GF-D8 (cell line): Measurements from ENCODE around the gene TMEM19.
"Not testable (repeated sequence)": the region's sequence is repeated elsewhere in the genome, so short reads cannot be mapped to it uniquely, and the experiment has no call there.

Experiments used
- DNase-seq: peaks from one replicate; lab custom pipeline; 2025; lab: John Stamatoyannopoulos, UW

Gene TMEM19

DNA sequence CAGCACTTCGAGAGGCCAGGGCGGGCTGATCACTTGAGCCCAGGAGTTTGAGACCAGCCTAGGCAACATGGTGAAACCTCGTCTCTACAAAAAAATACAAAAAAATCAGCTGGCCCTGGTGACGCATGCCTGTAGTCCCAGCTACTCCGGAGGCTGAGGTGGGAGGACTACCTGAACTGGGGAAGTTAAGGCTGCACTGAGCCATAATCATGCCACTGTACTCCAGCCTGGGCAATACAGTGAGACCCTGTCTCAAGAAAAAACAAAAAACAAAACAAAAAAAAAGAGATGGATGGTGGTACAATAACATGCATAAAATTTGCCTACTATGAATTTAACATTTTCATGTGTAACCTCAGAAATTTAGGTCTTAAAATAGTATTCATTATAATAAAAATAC, 19.6 kb upstream of the TMEM19 start:
- no peak for DNase-seq

DNA sequence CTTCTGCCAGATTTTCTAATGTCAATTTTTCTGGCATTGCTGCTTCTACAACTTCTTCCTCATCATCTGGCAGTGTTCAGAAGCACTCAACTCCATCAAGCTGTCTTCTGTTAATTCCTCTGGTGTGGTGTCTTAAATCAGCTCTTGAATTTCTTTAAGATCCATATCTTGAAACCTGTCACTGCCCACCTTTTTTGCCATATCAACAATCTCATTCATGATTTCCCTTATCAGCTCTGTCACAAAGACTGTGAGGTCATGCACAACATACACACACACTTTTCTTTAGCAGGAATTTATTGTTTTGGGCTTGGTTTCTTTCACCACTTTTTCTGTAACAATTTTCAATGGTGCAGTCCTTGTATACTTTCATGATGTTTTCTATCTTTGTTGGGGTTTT, 14.6 kb upstream of the TMEM19 start:
- no peak for DNase-seq

DNA sequence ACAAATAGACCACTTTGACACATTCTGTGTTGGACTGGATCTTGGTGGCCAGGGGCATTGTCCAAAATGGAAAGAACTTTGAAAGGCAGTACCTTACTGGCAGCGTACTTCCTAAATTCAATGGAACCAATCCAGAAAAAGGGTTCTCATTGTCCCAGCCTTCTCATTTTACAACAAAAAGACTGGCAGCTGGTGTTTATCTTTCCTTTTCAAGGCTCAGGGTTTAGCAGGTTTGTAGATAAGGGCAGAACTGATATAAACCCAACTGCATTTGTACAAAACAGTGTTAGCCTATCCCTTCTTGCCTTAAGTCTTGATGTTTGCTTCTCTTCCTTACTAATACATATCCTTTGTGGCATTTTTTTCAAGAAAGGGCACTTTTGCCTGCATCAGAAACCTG, 14.1 kb upstream of the TMEM19 start:
- DNase-seq, result no peak

DNA sequence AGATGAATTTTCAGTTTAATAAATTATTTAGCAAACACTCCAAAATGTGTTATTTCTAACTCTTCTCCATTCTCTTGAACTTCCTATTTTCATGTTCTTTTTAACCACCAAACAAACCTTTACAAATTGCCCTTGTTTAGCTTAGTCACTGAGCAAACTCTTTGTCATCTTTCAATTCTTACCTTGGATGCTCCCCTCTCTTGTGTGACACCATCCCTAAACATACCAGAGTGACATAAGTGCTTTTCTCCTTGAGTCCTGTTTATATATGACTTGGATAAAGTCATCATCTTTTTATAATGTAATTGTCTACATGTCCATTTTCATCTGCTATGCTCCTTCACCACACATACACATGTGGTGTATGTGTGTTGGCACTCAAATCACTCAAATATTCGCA, 3.4 kb upstream of the TMEM19 start:
- DNase-seq, result no peak

DNA sequence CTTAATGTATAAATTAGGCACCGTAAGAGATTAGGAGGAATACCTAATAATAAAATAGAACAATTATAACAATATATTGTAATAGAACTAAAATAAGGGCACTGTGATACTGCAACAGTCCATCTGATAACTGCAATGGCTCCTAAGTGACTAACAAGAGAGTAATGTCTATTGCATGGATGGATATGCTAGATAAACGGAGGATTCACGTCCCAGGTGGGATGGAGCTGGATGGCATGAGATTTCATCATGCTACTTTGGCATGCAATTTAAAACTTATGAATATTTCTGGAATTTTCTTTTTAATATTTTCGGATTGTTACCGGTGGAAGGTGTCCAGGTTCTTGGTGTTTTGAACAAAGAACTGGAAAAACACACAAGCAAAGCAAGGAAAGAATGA, 2.2 kb upstream of the TMEM19 start:
- DNase-seq, result no peak

DNA sequence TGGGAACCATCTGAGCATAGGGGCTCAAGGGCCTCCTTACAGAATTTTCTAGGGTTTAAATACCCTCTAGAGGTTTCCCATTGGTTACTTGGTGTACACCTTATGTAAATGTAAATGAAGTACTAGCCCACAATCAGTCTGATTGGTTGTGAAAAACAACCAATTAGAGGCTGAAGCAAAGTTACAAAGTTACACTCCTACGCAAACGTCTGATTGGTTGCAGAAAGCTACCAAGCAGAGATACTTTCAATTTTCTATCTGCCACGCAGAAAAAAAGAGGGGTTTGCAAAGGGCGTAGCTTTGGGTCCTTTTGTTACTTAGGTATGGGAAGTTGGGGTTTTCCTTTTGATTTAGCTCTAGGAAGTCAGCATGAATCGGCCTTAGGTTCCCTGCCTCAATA, 1.8 kb upstream of the TMEM19 start:
- DNase-seq, result no peak

DNA sequence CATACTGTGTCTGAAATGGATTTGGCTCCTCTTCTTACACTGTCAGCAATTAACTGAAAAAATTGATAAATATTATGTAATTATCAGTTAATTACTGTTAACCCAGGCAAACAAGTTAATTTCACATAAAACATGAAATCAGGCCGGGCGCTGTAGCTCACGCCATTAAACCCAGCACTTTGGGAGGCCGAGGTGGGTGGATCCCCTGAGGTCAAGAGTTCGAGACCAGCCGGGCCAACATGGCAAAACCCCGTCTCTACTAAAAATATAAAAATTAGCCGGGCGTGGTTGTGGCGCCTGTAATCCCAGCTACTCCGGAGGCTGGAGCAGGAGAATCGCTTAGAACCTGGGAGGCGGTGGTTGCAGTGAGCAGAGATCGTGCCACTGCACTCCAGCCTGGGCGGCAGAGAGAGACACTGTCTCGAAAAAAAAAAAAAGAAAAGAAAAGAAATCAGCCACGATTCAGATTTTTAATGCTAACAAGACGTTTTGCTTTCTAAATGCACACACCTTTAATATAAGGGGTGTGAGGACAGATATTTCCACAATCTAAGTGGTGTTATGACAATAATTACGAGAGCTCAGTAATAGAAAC, 473 bp upstream of the TMEM19 start:
- no peak for DNase-seq

DNA sequence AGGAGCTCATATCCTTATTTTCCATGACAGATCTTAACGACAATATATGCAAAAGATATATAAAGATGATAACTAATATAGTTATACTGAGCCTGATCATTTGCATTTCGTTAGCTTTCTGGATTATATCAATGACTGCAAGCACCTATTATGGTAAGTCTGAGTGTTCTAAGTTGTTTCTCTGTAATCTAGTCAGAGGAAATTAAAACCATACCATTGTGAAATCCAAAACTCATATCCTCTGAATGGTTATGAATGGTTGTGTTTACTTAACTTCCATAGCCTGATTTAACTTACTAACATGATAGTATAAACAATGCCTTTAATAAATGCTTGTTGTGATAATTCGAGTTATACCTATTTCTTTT, 760 bp downstream of the TMEM19 start:
- DNase-seq, result no peak

DNA sequence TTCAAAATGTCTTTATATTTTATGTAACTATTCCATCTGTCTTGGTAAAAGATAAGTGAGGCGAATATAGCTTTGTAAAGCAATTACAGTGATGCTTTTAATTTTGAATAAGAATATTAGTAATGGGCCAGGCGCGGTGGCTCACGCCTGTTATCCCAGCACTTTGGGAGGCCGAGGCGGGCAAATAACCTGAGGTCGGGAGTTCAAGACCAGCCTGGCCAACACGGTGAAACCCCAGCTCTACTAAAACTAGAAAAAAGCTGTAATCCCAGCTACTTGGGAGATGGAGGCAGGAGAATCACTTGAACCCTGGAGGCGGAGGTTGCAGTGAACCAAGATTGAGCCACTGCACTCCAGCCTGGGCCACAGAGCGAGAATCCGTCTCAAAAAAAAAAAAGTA, 1.3 kb downstream of the TMEM19 start:
- not testable (repeated sequence) for DNase-seq

DNA sequence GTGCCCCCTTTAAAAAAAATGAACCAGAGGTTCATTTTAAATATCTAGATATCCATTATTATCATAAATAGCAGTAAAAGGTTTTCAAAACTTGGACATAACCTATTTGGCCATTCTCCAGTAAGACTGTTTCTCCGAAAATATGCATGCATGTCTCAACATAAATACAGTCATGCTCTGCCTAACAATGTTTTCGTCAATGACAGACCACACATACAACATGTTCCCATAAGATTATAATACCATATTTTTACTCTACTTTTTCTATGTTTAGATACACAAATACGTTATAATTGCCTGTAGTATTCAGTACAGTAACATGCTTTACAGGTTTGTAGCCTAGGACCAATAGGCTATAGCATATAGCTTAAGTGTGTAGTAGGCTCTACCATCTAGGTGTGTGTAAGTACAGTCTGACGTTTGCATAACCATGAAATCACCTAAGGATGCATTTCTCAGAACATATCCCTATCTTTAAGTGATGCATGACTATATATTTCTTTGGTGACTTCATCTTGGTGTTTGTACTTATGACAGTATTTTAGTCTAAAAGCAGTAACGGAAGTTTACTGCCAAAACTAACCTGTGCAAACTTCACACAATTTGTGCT, 3.2 kb downstream of the TMEM19 start:
- no peak for DNase-seq

DNA sequence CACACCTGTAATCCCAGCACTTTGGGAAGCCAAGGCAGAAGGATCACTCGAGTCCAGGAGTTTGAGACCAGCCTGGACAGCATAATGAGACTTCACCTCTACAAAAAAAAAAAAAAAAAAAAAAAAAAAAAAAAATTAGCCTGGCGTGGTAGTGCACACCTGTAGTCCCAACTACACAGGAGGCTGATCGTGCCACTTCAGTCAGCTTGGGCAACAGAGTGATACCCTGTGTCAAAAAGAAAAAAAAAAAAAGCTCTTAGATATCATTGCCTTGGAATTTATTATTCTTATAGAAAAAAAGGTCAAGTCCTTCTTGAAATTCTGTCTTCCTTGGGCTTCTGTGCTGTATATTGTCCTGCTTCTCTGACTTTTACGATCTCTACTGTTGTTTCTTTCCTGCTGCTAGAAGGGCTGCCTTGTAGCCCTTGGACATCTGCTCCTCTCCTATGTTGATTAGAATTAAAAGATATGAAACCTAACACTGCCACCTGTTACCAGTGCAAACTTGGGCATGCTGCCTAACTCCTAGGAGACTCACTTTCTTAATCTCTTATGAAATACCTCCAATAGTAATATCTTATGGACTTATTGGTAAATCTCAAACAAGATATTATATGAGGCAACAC, 5.7 kb downstream of the TMEM19 start:
- DNase-seq, result no peak

DNA sequence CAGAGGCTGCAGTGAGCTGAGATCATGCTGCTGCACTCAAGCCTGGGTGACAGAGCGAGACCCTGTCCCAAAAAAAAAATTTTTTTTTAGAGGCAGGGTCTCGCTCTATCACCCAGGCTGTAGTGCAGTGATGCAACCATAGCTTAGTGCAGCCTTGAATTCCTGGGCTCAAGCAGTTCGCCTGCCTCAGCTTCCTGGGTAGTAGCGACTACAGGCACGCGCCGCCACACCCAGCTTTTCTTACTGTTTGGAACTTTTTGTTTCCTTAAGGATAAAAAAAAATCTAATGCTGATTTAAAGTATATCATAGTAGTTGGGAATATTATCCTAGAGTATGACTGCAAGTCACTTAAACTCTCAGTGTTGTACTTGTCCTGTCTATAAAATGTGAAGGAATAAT, 7.2 kb downstream of the TMEM19 start:
- no peak for DNase-seq

DNA sequence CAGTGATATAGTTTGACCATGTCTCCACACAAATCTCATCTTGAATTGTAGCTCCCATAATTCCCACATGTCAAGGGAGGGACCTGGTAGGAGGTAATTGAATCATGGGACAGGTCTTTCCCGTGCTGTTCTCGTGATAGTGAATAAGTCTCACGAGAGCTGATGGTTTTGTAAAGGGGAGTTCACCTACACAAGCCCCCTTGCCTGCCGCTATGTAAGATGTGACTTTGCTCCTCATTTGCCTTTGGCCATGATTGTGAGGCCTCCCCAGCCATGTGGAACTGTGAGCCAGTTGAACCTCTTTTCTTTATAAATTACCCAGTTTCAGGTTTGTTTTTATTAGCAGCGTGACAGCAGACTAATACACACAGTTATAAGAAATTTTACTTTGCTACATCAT, 7.8 kb downstream of the TMEM19 start:
- DNase-seq, result not testable (repeated sequence)

DNA sequence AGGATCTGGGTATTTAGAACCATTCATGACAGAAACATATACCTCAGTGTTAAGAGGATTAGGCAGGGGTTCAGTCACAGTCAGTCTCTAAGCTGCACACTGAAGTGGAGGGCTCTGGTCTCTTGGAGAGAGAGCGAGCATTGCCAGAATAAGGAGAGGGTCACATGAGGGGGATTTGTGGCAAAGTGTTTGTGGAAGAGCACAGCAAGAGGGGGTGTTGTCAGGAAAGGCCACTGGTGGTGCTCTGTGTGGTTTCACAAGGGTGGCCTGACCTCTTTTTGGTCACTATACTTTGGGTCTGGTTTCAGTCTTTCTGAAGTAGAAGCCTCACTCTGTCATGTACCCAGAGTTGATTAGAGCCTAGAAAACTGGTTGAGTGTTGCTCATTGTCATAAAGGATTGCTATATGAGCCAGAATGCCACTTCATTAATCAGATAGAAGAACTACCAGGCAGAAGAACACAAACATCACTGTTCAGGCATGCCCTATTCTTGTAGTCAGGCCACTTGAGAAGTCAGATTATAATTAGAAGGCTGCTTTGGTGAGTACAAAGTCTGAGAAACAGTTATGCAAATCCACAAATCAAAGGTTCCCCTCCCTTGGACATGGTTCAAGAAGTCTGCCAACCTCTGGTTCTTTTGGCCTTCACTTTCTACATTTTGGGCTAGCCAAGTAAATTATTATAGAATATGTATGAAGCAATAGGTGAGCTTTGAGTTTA, 8.4 kb downstream of the TMEM19 start:
- no peak for DNase-seq

DNA sequence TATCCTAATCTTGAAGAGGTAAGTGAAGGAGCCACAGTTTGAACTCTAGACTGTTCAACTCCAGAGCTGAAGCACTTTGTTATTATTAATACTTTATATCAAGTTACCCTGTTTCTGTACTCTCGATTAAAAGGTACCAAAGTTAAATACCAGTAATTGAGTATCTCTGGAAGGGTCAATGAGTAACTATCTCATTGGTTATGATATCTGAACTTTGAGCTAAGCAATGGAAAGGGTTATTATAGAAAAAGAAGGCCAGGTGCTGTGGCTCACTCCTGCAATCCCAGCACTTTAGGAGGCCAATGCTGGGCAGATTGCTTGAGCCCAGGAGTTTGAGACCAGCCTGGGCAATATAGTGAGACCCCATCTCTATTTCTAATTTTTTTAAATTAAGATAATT, 9.9 kb downstream of the TMEM19 start:
- no peak for DNase-seq

DNA sequence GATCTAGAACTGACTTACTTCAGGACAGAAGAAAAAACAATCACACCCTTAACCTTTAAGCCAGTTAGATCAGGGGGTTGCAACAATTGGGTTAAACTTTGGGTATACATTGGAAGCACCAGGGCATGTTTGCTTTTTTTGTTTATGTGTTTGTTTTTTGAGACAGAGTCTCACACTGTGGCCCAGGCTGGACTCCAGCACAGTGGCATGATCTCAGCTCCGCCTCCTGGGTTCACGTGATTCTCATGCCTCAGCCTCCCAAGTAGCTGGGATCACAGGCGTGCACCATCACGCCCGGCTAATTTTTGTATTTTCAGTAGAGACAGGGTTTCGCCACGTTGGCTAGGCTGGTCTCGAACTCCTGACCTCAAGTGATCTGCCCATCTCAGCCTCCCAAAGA, 16.3 kb downstream of the TMEM19 start:
- DNase-seq, result not testable (repeated sequence)

DNA sequence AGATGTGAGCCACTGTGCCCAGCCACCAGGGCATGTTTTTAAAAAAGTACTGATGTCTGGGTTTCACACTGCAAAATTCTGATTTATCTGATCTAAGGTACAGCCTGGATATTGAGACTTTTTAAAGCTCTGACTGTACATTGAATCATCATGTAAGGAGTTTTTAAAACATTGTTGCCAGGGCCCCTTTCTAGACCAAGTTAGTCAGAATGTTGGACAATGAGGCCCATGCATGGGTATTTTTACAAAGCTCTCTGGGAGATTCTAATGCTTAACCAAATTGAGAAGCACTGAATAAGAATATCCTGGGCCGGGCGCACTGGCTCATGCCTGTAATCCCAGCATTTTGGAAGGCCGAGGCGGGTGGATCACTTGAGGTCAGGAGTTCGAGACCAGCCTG, 16.7 kb downstream of the TMEM19 start:
- DNase-seq, result no peak

DNA sequence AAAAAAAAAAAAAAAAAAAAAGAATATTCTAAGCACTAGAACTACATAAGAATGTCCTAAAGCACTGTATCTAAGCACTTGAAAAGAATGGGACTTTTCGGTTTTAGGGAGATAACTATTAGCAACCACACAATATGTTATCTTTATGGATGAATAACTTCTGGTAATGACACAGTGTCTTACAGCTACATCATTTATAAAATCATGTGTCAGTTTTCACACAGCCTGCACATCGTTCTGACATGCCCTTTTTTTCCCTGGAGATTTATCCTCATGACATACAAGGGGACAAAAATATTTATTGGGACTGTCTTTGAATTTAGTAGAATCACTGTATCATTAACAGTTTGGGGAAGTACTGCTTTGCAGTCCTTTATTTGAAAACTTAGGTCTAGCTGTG, 17.3 kb downstream of the TMEM19 start:
- DNase-seq, result no peak

DNA sequence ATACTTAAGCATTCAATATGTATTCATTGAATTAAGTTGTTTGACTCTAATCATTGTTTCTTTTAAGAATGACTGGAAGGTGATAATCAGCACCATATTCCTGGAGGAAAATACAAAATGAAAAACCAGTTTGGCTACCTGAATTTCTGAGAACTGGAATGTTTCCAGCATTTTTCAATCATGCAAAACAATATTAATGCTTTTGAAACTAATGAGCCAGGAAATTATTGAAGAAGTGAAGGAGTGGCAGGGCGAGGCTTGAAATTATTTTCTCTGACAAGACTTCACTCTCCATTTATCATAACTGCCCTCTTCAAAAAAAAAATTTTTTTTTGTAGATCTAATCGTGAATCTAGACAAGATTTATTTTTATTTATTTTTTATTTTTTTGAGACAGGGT, 19.0 kb downstream of the TMEM19 start:
- no peak for DNase-seq

DNA sequence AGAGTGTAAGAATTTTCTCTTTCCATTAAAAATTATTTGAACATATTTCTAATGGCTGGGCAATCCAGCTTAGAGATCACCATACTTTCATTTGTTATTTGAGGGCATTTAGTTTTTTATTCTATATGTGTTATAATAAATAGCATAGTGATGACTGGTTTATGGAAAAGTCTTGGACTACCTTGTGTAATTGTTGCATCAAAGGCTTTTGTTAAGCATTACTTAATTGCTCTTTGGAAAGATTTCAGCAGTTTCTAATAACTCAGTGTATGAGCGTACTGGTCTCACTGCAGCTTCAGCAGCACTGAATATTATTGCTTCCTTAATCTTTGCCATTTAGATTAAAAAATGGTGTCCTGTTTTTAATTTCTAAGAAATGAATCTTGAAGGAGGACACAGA, 22.8 kb downstream of the TMEM19 start:
- no peak for DNase-seq

DNA sequence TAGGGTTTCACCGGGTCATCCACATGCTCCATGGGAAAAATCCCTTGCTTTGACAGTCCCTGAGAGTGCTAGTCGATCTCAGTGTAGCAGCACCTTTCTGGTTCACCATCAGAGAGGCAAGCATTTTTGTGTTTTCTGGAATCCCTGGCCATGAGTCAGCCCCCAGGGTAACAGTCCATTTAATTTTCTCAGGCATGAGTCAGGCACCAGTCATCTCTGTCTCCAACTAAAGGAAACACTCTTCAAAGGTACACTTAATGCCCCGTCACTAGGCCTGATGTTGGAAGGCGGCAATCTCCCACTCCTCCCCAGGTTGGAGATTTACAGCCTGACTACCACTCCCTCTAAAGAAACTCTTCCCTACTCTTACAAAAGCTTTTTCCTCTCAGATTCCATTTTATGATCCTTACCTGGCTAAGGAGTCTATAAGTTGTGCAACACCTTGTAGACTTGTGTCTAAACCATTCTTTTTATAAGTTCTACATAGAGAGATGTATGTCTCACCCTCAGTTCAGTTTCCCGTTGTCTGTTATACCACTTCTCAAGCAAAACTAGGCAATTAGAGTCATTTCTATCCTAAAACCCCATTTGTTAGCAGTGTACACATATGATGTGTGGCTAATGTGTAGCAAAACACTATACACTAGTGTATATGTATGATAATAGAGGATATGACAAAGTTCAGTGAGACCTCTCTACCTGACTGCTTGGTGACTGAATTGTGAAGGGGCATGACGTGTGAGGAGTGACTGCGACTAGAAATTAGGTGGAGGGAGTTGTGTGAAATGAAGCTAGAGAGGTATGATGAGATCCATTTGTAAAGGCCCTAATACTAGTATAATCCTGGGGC, 24.6 kb downstream of the TMEM19 start:
- no peak for DNase-seq

DNA sequence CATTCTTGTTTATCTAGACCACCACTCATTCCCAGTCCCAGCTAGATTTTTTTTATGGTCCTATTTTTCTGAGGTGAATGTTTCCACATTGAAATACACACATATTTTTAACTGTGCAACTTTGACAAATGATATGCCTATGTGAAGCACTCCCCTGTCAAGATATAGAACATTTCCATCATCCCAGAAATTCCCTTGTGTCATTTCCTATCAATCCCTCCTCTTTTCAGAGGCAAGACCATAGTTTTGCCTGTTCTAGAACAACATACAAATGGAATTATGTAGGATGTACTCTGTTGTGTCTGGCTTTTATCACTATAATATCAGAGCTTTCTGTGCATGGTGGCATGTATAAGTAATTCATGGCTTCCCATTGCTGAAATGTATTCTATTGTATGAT, 32.7 kb downstream of the TMEM19 start:
- DNase-seq, result no peak
